Measurements from ENCODE around the gene ARID5B. TPM values are rescaled to one million over a fixed set of nuclear protein-coding genes. Genes with fewer than 3 reads are reported as not detected.

Gene ARID5B
- polyA plus RNA-seq, 3 donors, result 1.00 to 2.5 (median 1.5) TPM

DNA sequence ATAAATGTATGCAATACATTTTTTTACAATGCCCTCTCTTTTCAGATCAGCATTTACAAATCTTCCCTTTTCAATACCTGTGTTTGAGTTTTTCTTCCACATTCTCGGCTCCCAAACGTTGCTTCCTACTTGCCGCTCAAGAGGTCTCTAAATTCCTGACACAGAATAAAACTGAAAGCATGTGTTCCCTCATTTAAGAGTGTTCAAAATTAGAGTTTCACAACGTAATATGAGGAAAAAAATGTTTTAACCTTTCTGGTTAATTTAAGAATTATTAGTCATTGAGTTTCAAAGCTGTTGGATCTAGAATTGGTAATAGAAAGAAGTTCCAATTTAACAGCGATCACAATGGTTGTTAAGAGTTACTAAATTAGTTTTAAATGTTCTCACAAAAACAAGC, 100.4 kb downstream of the ARID5B start:
- TF ChIP-seq, protein P1, sequence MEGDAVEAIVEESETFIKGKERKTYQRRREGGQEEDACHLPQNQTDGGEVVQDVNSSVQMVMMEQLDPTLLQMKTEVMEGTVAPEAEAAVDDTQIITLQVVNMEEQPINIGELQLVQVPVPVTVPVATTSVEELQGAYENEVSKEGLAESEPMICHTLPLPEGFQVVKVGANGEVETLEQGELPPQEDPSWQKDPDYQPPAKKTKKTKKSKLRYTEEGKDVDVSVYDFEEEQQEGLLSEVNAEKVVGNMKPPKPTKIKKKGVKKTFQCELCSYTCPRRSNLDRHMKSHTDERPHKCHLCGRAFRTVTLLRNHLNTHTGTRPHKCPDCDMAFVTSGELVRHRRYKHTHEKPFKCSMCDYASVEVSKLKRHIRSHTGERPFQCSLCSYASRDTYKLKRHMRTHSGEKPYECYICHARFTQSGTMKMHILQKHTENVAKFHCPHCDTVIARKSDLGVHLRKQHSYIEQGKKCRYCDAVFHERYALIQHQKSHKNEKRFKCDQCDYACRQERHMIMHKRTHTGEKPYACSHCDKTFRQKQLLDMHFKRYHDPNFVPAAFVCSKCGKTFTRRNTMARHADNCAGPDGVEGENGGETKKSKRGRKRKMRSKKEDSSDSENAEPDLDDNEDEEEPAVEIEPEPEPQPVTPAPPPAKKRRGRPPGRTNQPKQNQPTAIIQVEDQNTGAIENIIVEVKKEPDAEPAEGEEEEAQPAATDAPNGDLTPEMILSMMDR (IDR thresholded peaks at IDR 0.05), result no peak
- Histone ChIP-seq H4K20me1 (ENCODE audit: insufficient read depth, low read length) (no peaks in the 10 kb centered on the region), H3K27ac (ENCODE audit: low read depth in 1 of 2, low read length in 2 of 2) (no peak overlapping the region), H3K9me3 (replicated peaks in 1 of 2; ENCODE audit: control insufficient read depth in 1 of 2, insufficient read depth in 1 of 2, low read length in 2 of 2) (peaks cover 0 to 3% of the 10 kb centered on the region in 2 donors), H2AFZ (ENCODE audit: insufficient read depth, low read depth, low read length, poor library complexity, severe bottlenecking) (no peak overlapping the region), H3K36me3 (replicated peaks in 1 of 2; ENCODE audit: control insufficient read depth in 1 of 2, insufficient read depth in 2 of 2, low read length in 2 of 2) (peaks cover 0 to 12% of the 10 kb centered on the region in 2 donors), H3K27me3 (ENCODE audit: control insufficient read depth in 2 of 2, insufficient read depth in 2 of 2, low read length in 2 of 2) (no peaks in the 10 kb centered on the region), H3K79me2 (ENCODE audit: insufficient read depth, low read length) (no peaks in the 10 kb centered on the region), H3K9ac (ENCODE audit: insufficient read depth, low read length, poor library complexity, severe bottlenecking) (no peak overlapping the region), H3K4me1 (ENCODE audit: control insufficient read depth in 1 of 2, insufficient read depth in 2 of 2, low read length in 2 of 2) (peaks cover 0 to 4% of the 10 kb centered on the region in 2 donors), H3K4me2 (replicated peaks; ENCODE audit: extremely low read depth, low read length, poor library complexity, severe bottlenecking) (no peak overlapping the region), H3K4me3 (replicated peaks in 1 of 3; ENCODE audit: low read depth in 2 of 3, low read length in 3 of 3) (no peak overlapping the region)
- peaks cover 24% of the 10 kb centered on the region for H3K4me1 Mint-ChIP-seq
- H3K27ac Mint-ChIP-seq, result peak overlapping the region in 2 of 7 donors; percentile 12 to 51
- H3K9me3 Mint-ChIP-seq, result peaks cover 0 to 3% (median 1%) of the 10 kb centered on the region in 7 donors
- intact Hi-C loops (cut with micrococcal nuclease), result no loop called here
- no peak overlapping the region for H3K4me3 Mint-ChIP-seq
- H3K27me3 Mint-ChIP-seq (ENCODE audit: low read depth in 3 of 3), result no peaks in the 10 kb centered on the region
- DNase-seq, result no peak
- H3K36me3 Mint-ChIP-seq, result peaks cover 44 to 47% of the 10 kb centered on the region in 2 donors
- WGBS (ENCODE audit: insufficient coverage), result no CpG with 5 or more reads among the region's 5 CpGs

DNA sequence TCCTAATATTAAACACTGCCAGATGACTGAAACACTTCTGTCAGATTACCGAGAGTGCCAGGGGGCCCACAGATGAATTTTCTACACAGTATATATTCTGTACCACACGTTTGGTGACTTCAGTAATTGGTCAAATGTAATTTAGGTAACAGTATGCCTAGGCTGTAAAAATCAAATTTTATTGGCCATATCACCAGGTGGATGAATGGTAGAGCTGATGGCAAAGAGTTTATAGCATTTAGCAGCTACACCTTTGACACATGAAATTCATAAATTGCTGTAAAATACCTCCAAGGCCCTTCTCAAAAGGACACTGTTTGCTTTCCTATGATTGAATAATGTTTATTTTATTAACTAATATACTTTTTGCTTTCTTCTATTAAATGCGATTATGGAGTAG, 101.3 kb downstream of the ARID5B start:
- Histone ChIP-seq H3K79me2 (ENCODE audit: insufficient read depth, low read length) (no peaks in the 10 kb centered on the region), H3K27me3 (ENCODE audit: control insufficient read depth in 2 of 2, insufficient read depth in 2 of 2, low read length in 2 of 2) (no peaks in the 10 kb centered on the region), H3K4me3 (replicated peaks in 1 of 3; ENCODE audit: low read depth in 2 of 3, low read length in 3 of 3) (no peak overlapping the region), H3K9ac (ENCODE audit: insufficient read depth, low read length, poor library complexity, severe bottlenecking) (no peak overlapping the region), H3K9me3 (replicated peaks in 1 of 2; ENCODE audit: control insufficient read depth in 1 of 2, insufficient read depth in 1 of 2, low read length in 2 of 2) (peaks cover 0 to 3% of the 10 kb centered on the region in 2 donors), H2AFZ (ENCODE audit: insufficient read depth, low read depth, low read length, poor library complexity, severe bottlenecking) (no peak overlapping the region), H3K4me2 (replicated peaks; ENCODE audit: extremely low read depth, low read length, poor library complexity, severe bottlenecking) (no peak overlapping the region), H3K27ac (ENCODE audit: low read depth in 1 of 2, low read length in 2 of 2) (no peak overlapping the region), H4K20me1 (ENCODE audit: insufficient read depth, low read length) (no peaks in the 10 kb centered on the region), H3K4me1 (ENCODE audit: control insufficient read depth in 1 of 2, insufficient read depth in 2 of 2, low read length in 2 of 2) (peaks cover 0 to 4% of the 10 kb centered on the region in 2 donors), H3K36me3 (replicated peaks in 1 of 2; ENCODE audit: control insufficient read depth in 1 of 2, insufficient read depth in 2 of 2, low read length in 2 of 2) (peaks cover 0 to 12% of the 10 kb centered on the region in 2 donors)
- Mint-ChIP-seq H3K4me1 (peaks cover 24% of the 10 kb centered on the region), H3K9me3 (peaks cover 0 to 3% (median 1%) of the 10 kb centered on the region in 7 donors), H3K27me3 (ENCODE audit: low read depth in 3 of 3) (no peaks in the 10 kb centered on the region), H3K36me3 (peaks cover 45 to 47% of the 10 kb centered on the region in 2 donors), H3K4me3 (no peak overlapping the region), H3K27ac (no peak overlapping the region)
- WGBS (ENCODE audit: insufficient coverage), result no CpG with 5 or more reads among the region's 3 CpGs
- intact Hi-C loops (cut with micrococcal nuclease), result no loop called here
- TF ChIP-seq, protein P1 (IDR thresholded peaks at IDR 0.05), result no peak
- no peak for DNase-seq
